Neural crest cell (in vitro differentiated cells): Measurements from ENCODE around the gene SYCE3. TPM values are rescaled to one million over a fixed set of nuclear protein-coding genes. Genes with fewer than 3 reads are reported as not detected.
"Not testable (repeated sequence)": the region's sequence is repeated elsewhere in the genome, so short reads cannot be mapped to it uniquely, and the experiment has no call there.

ENCODE experiments used
- DNase-seq: peaks from one replicate; pipeline ENCODE4 v3.0.0; 2021; ENCODE audit warnings: low read depth, mixed read lengths, low spot score
- H3K27ac Mint-ChIP-seq: one replicate; pipeline ENCODE4 v1.8.0; 2021; ENCODE audit warnings: mild to moderate bottlenecking, mixed read lengths; ENCODE audit not compliant: unreplicated experiment
- H3K27me3 Mint-ChIP-seq: 2 replicates; pipeline ENCODE4 v1.8.0; 2021; ENCODE audit warnings: low read depth, mild to moderate bottlenecking, mixed read lengths
- H3K36me3 Mint-ChIP-seq: 2 replicates; pipeline ENCODE4 v1.8.0; 2021; ENCODE audit warnings: low read depth, mild to moderate bottlenecking, mixed read lengths
- H3K4me1 Mint-ChIP-seq: 2 replicates; pipeline ENCODE4 v1.8.0; 2021; ENCODE audit warnings: mixed read lengths
- H3K4me3 Mint-ChIP-seq: one replicate; pipeline ENCODE4 v1.8.0; 2021; ENCODE audit warnings: mild to moderate bottlenecking, mixed read lengths
- H3K9me3 Mint-ChIP-seq: 2 replicates; pipeline ENCODE4 v1.8.0; 2021; ENCODE audit warnings: mixed read lengths
- total RNA-seq: library from RNA; stranded (reverse); gene quantifications from 2 replicates; pipeline ENCODE4 v1.2.1, GENCODE V29; 2021
- TF ChIP-seq, protein P1 (sequence below): fragments of 200-600 bp; sonication (generic); conservative IDR thresholded peaks from 2 replicates; pipeline ENCODE4 v1.5.0; 2021; ENCODE audit warnings: antibody characterized with exemption, mild to moderate bottlenecking

The SYCE3 gene
- total RNA-seq, 1 donor from 2014 or later = not detected

- no peak for DNase-seq
- Mint-ChIP-seq H3K36me3 (peaks cover 4% of the 10 kb centered on the region), H3K4me3 (no peak overlapping the region), H3K27me3 (peaks cover 5% of the 10 kb centered on the region), H3K4me1 (peaks cover 6% of the 10 kb centered on the region), H3K27ac (no peak overlapping the region), H3K9me3 (no peaks in the 10 kb centered on the region)
- TF ChIP-seq, protein P1, sequence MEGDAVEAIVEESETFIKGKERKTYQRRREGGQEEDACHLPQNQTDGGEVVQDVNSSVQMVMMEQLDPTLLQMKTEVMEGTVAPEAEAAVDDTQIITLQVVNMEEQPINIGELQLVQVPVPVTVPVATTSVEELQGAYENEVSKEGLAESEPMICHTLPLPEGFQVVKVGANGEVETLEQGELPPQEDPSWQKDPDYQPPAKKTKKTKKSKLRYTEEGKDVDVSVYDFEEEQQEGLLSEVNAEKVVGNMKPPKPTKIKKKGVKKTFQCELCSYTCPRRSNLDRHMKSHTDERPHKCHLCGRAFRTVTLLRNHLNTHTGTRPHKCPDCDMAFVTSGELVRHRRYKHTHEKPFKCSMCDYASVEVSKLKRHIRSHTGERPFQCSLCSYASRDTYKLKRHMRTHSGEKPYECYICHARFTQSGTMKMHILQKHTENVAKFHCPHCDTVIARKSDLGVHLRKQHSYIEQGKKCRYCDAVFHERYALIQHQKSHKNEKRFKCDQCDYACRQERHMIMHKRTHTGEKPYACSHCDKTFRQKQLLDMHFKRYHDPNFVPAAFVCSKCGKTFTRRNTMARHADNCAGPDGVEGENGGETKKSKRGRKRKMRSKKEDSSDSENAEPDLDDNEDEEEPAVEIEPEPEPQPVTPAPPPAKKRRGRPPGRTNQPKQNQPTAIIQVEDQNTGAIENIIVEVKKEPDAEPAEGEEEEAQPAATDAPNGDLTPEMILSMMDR = no peak
Observed at GRCh38 chr22:50520826-50521453, 41.8 kb downstream of the SYCE3 start.

DNA sequence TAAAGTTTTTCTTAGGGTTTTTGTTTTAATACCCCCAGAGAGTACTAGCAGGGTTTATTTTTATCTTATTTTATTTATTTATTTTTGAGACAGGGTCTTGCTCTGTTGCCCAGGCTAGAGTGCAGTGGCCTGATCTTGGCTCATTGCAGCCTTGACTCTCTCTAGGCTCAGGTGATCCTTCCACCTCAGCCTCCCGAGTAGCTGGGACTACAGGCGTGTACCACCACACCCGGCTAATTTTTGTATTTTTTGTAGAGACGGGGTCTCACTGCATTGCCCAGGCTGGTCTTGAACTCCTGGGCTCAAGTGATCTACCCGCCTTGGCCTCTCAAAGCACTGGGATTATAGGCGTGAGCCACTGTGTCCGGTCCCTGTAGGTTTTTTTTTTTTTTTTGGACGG, 42.5 kb downstream of the SYCE3 start:
- not testable (repeated sequence) for H3K27me3 Mint-ChIP-seq, DNase-seq, H3K9me3 Mint-ChIP-seq, H3K27ac Mint-ChIP-seq, H3K4me1 Mint-ChIP-seq, H3K36me3 Mint-ChIP-seq
- peak overlapping the region; percentile 59 for H3K4me3 Mint-ChIP-seq

- no peak for DNase-seq
- no peaks in the 10 kb centered on the region for H3K4me1 Mint-ChIP-seq
- no peak overlapping the region for H3K27ac Mint-ChIP-seq
- no peak overlapping the region for H3K4me3 Mint-ChIP-seq
- H3K27me3 Mint-ChIP-seq = no peaks in the 10 kb centered on the region
- H3K36me3 Mint-ChIP-seq = no peaks in the 10 kb centered on the region
- H3K9me3 Mint-ChIP-seq = no peaks in the 10 kb centered on the region
- TF ChIP-seq, protein P1 = no peak
Observed at GRCh38 chr22:50519151-50519550, 43.6 kb downstream of the SYCE3 start.

DNA sequence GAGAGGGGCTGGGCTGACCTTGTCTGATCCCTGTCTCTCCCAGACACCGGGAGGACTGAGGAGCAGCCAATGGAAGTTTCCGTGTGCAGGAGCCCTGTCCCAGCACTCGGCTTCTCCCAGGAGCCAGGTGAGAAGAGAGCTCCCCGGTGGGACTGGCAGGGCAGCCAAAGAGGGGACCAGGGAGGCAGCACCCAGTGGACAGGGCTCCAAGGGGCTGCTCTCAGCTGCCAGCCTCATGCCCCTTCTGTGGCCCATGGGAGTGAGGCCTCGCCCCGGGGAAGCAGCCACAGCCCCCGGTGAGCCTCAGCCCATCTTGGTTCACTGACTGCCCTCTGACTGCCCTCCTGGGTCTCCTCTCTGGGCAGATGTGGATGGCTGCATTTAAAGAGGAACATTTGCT, 44.1 kb downstream of the SYCE3 start:
- TF ChIP-seq, protein P1 = no peak
- no peaks in the 10 kb centered on the region for H3K9me3 Mint-ChIP-seq
- no peak for DNase-seq
- no peaks in the 10 kb centered on the region for H3K36me3 Mint-ChIP-seq
- peak overlapping the region; percentile 43 for H3K27ac Mint-ChIP-seq
- H3K27me3 Mint-ChIP-seq = no peaks in the 10 kb centered on the region
- no peaks in the 10 kb centered on the region for H3K4me1 Mint-ChIP-seq
- no peak overlapping the region for H3K4me3 Mint-ChIP-seq

- DNase-seq = no peak
- TF ChIP-seq, protein P1 = no peak
- H3K9me3 Mint-ChIP-seq = no peaks in the 10 kb centered on the region
- H3K27me3 Mint-ChIP-seq = no peaks in the 10 kb centered on the region
- H3K36me3 Mint-ChIP-seq = no peaks in the 10 kb centered on the region
- no peak overlapping the region for H3K27ac Mint-ChIP-seq
- H3K4me3 Mint-ChIP-seq = no peak overlapping the region
- H3K4me1 Mint-ChIP-seq = no peaks in the 10 kb centered on the region
Observed at GRCh38 chr22:50517495-50518260, 45.0 kb downstream of the SYCE3 start.

- Mint-ChIP-seq H3K4me1 (peaks cover 4% of the 10 kb centered on the region), H3K36me3 (no peaks in the 10 kb centered on the region), H3K9me3 (no peaks in the 10 kb centered on the region), H3K4me3 (no peak overlapping the region), H3K27ac (no peak overlapping the region), H3K27me3 (no peaks in the 10 kb centered on the region)
- no peak for DNase-seq
- TF ChIP-seq, protein P1 = no peak
Observed at GRCh38 chr22:50516891-50517290, 45.8 kb downstream of the SYCE3 start.
